NT2/D1 (cell line): ENCODE results near the gene HS3ST5.

Experiments used
- SUZ12 ChIP-seq: IDR thresholded peaks from 2 replicates; pipeline ENCODE4 v1.6.1; 2011; ENCODE audit not compliant: insufficient read length, insufficient read depth; ENCODE audit errors: extremely low read depth
- YY1 ChIP-seq: IDR thresholded peaks from 2 replicates; pipeline ENCODE4 v1.6.1; 2011; ENCODE audit not compliant: insufficient read length, insufficient read depth
- ZNF274 ChIP-seq: IDR thresholded peaks from 2 replicates; pipeline ENCODE4 v1.6.1; 2011; ENCODE audit warnings: mild to moderate bottlenecking, low read depth, low read length

DNA sequence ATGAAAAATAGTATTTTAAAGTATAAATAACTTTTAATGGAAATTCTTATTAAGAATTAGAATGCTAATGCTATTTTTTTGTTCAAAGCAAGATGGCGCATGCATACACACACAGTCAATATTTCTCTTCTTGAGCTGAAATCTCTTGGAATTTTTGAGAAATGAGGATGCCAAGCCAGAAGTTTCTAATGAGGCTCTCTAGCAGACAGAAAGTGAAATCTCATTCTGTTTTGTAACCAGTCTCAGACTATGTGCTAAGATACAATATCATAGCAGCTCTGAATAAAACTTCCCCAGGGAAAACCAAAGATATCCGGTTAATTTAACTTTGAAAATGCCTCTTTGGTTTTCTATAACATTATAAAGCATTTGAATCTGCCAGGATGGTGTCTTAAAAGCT, 274.7 kb downstream of the HS3ST5 start:
- TF ChIP-seq YY1: no peak
- no peak for TF ChIP-seq ZNF274
- no peak for TF ChIP-seq SUZ12
